ENCODE data around the gene UBA5.

- TF ChIP-seq, protein P1, sequence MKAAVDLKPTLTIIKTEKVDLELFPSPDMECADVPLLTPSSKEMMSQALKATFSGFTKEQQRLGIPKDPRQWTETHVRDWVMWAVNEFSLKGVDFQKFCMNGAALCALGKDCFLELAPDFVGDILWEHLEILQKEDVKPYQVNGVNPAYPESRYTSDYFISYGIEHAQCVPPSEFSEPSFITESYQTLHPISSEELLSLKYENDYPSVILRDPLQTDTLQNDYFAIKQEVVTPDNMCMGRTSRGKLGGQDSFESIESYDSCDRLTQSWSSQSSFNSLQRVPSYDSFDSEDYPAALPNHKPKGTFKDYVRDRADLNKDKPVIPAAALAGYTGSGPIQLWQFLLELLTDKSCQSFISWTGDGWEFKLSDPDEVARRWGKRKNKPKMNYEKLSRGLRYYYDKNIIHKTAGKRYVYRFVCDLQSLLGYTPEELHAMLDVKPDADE (conservative IDR thresholded peaks at IDR 0.05; ENCODE audit: control insufficient read depth, low read depth, low read length) = no peak
- no peak for TF ChIP-seq NR4A1 (CRISPR knock-in tag; IDR thresholded peaks at IDR 0.05)
- TF ChIP-seq NR4A1 (tag; IDR thresholded peaks at IDR 0.05) = no peak
- no peak for TF ChIP-seq MYC (IDR thresholded peaks at IDR 0.05; ENCODE audit: low read depth, low read length)
- TF ChIP-seq MYC (CRISPR knock-in tag; IDR thresholded peaks at IDR 0.05; ENCODE audit: borderline replicate concordance, low read depth) = no peak
- TF ChIP-seq SP1 (CRISPR knock-in tag; IDR thresholded peaks at IDR 0.05) = no peak
- no peak for TF ChIP-seq POLR3A (IDR thresholded peaks at IDR 0.05; ENCODE audit: borderline replicate concordance, extremely low read depth, insufficient read depth, insufficient read length)
- no peak for TF ChIP-seq EZH2 (IDR thresholded peaks at IDR 0.05; ENCODE audit: borderline replicate concordance, low read depth, low read length)
- no peak for TF ChIP-seq MAX (CRISPR knock-in tag; IDR thresholded peaks at IDR 0.05)
- no peak for TF ChIP-seq ZBTB2 (IDR thresholded peaks at IDR 0.05)
Observed at GRCh38 chr3:132626955-132627354, 33.2 kb upstream of the UBA5 start.

Measured in K562 (cell line).